Neural crest cell (in vitro differentiated cells): ENCODE data around the gene LRRC8D. TPM values are rescaled to one million over a fixed set of nuclear protein-coding genes. Genes with fewer than 3 reads are reported as not detected.
A peak's percentile ranks its signal among the peaks of the same experiment; 100 is the strongest.

Experiments
- DNase-seq: peaks from one replicate; pipeline ENCODE4 v3.0.0; 2021; ENCODE audit warnings: low read depth, mixed read lengths, low spot score
- H3K27ac Mint-ChIP-seq: one replicate; pipeline ENCODE4 v1.8.0; 2021; ENCODE audit warnings: mild to moderate bottlenecking, mixed read lengths; ENCODE audit not compliant: unreplicated experiment
- H3K27me3 Mint-ChIP-seq: 2 replicates; pipeline ENCODE4 v1.8.0; 2021; ENCODE audit warnings: low read depth, mild to moderate bottlenecking, mixed read lengths
- H3K36me3 Mint-ChIP-seq: 2 replicates; pipeline ENCODE4 v1.8.0; 2021; ENCODE audit warnings: low read depth, mild to moderate bottlenecking, mixed read lengths
- H3K4me1 Mint-ChIP-seq: 2 replicates; pipeline ENCODE4 v1.8.0; 2021; ENCODE audit warnings: mixed read lengths
- H3K4me3 Mint-ChIP-seq: one replicate; pipeline ENCODE4 v1.8.0; 2021; ENCODE audit warnings: mild to moderate bottlenecking, mixed read lengths
- H3K9me3 Mint-ChIP-seq: 2 replicates; pipeline ENCODE4 v1.8.0; 2021; ENCODE audit warnings: mixed read lengths
- total RNA-seq: library from RNA; stranded (reverse); gene quantifications from 2 replicates; pipeline ENCODE4 v1.2.1, GENCODE V29; 2021
- TF ChIP-seq, protein P1 (sequence below): fragments of 200-600 bp; sonication (generic); conservative IDR thresholded peaks from 2 replicates; pipeline ENCODE4 v1.5.0; 2021; ENCODE audit warnings: antibody characterized with exemption, mild to moderate bottlenecking

The LRRC8D gene
- total RNA-seq, 1 donor from 2014 or later = 44.9 TPM

GRCh38 chr1:89949991-89950624, 129.3 kb downstream of the LRRC8D start:
- Mint-ChIP-seq H3K4me1 (peaks cover 34% of the 10 kb centered on the region), H3K27me3 (no peaks in the 10 kb centered on the region), H3K36me3 (peaks cover 2% of the 10 kb centered on the region), H3K9me3 (peaks cover 3% of the 10 kb centered on the region), H3K4me3 (no peak overlapping the region), H3K27ac (no peak overlapping the region)
- TF ChIP-seq, protein P1, sequence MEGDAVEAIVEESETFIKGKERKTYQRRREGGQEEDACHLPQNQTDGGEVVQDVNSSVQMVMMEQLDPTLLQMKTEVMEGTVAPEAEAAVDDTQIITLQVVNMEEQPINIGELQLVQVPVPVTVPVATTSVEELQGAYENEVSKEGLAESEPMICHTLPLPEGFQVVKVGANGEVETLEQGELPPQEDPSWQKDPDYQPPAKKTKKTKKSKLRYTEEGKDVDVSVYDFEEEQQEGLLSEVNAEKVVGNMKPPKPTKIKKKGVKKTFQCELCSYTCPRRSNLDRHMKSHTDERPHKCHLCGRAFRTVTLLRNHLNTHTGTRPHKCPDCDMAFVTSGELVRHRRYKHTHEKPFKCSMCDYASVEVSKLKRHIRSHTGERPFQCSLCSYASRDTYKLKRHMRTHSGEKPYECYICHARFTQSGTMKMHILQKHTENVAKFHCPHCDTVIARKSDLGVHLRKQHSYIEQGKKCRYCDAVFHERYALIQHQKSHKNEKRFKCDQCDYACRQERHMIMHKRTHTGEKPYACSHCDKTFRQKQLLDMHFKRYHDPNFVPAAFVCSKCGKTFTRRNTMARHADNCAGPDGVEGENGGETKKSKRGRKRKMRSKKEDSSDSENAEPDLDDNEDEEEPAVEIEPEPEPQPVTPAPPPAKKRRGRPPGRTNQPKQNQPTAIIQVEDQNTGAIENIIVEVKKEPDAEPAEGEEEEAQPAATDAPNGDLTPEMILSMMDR = no peak
- no peak for DNase-seq

GRCh38 chr1:89950703-89951102, 129.9 kb downstream of the LRRC8D start:
- peaks cover 3% of the 10 kb centered on the region for H3K9me3 Mint-ChIP-seq
- H3K4me1 Mint-ChIP-seq = peaks cover 36% of the 10 kb centered on the region
- no peak overlapping the region for H3K4me3 Mint-ChIP-seq
- H3K36me3 Mint-ChIP-seq = peaks cover 2% of the 10 kb centered on the region
- DNase-seq = no peak
- no peaks in the 10 kb centered on the region for H3K27me3 Mint-ChIP-seq
- TF ChIP-seq, protein P1 = no peak
- no peak overlapping the region for H3K27ac Mint-ChIP-seq

DNA sequence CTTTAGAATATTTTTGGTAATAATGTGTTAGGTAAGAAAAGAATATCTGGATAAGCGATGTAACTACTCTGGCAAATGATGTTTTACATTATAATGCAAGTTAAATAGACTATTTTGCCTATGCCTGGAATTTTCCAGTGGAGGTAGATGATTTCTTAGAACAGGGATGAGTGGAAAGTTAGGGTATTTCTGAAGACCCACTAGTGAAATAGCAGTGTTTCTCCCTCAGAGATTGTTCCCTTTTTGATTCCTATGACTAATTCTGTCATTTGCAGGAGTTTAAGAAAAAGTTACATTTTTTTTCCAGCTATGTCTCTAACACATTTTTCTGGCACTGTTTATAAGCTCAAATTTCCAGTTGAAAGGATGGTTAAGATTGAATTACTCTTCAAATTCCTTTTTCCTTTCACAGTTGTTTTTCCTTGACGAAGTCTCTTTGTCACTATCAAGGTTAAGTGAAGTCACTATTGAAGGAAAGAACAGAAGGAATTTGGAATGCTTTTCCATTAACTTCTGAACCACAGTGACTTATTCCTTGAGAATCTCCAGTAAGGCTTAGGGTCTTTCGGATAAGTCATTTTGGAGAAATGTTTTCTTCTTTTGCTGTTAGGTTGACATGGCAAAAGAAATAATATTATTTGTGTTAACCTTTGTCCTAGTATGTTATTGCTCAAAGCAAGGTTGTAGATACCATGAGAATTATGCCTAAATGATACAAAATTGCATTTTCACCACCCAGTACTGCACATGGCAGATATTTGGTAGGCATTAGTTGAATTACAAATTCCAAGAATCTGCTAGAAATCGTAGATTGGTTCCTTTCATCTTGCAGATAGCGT, 131.2 kb downstream of the LRRC8D start:
- TF ChIP-seq, protein P1 = no peak
- no peak overlapping the region for H3K27ac Mint-ChIP-seq
- peaks cover 2% of the 10 kb centered on the region for H3K36me3 Mint-ChIP-seq
- no peaks in the 10 kb centered on the region for H3K27me3 Mint-ChIP-seq
- H3K4me3 Mint-ChIP-seq = no peak overlapping the region
- H3K9me3 Mint-ChIP-seq = peaks cover 3% of the 10 kb centered on the region
- H3K4me1 Mint-ChIP-seq = peaks cover 37% of the 10 kb centered on the region
- no peak for DNase-seq

GRCh38 chr1:89952605-89953130, 131.8 kb downstream of the LRRC8D start:
- H3K4me3 Mint-ChIP-seq = no peak overlapping the region
- H3K27ac Mint-ChIP-seq = no peak overlapping the region
- H3K36me3 Mint-ChIP-seq = peaks cover 2% of the 10 kb centered on the region
- H3K4me1 Mint-ChIP-seq = peaks cover 43% of the 10 kb centered on the region
- DNase-seq = no peak
- H3K27me3 Mint-ChIP-seq = no peaks in the 10 kb centered on the region
- peaks cover 3% of the 10 kb centered on the region for H3K9me3 Mint-ChIP-seq
- TF ChIP-seq, protein P1 = no peak

GRCh38 chr1:89953131-89953626, 132.3 kb downstream of the LRRC8D start:
- Mint-ChIP-seq H3K27ac (no peak overlapping the region), H3K4me1 (peaks cover 44% of the 10 kb centered on the region)
- no peak for DNase-seq

More at GRCh38 chr1:89953131-89953626, 132.3 kb downstream of the LRRC8D start:
- TF ChIP-seq, protein P1 = peak; percentile 15
- Mint-ChIP-seq H3K27me3 (no peaks in the 10 kb centered on the region), H3K36me3 (peaks cover under 1% of the 10 kb centered on the region), H3K9me3 (peaks cover under 1% of the 10 kb centered on the region), H3K4me3 (no peak overlapping the region)
